Mammary epithelial cell (primary cell): ENCODE results near the gene SAXO2.
"Not testable (repeated sequence)": the region's sequence is repeated elsewhere in the genome, so short reads cannot be mapped to it uniquely, and the experiment has no call there.

ENCODE experiments used
- EZH2 ChIP-seq: IDR thresholded peaks from 2 replicates; pipeline ENCODE4 v1.6.1; 2012; ENCODE audit warnings: low read length, inconsistent platforms, borderline replicate concordance
- TF ChIP-seq, protein P1 (sequence below), 2 donors: IDR thresholded peaks in 1 of 2; conservative IDR thresholded peaks in 1 of 2; 2 replicates each; pipeline ENCODE4 v1.5.1; 2011 to 2012; ENCODE audit warnings: inconsistent platforms in 2 of 2, low read length in 2 of 2, mild to moderate bottlenecking in 2 of 2, control low read depth in 1 of 2, low read depth in 1 of 2; ENCODE audit not compliant: insufficient read depth in 1 of 2; ENCODE audit errors: extremely low read depth in 1 of 2

DNA sequence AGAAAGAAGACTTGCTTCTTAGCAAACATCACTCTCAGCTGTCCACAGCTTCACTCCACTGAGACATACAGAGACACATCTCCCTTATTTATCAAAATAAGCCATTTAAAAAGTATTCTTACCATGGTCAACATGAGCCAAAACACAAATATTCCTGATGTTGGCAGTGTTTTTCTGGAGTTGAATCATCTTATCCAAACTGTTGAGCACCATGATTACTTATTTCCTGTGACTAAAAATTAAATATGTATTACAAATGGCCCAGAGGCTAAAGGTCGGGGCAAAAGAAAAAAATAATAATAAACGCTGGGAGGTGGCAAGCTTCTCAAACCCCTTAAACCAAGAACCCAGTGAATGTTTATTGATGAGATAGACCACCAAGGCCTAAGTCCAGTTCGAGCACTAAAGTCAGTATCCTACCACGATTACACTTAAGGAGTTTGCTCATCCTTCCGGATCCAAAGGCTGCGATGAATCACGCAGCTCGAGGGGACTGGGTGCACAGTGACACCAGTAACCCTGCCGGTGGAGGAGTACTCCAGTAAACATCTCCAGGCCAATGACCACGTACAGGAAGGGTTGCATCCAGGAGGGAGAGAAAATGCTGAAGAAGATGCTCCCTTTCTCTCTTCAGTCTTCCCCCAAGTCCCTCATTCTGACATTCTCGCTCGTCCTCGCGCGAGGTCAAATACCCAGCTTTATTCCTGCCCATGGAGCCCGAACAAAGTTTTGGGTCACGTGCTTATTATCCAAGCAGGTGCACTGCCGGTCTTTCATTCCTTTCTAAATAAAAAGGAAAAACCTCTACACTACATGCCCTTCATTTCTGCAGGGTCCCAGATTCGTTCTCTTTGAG is 824 bp upstream of the SAXO2 start:
- TF ChIP-seq, protein P1, sequence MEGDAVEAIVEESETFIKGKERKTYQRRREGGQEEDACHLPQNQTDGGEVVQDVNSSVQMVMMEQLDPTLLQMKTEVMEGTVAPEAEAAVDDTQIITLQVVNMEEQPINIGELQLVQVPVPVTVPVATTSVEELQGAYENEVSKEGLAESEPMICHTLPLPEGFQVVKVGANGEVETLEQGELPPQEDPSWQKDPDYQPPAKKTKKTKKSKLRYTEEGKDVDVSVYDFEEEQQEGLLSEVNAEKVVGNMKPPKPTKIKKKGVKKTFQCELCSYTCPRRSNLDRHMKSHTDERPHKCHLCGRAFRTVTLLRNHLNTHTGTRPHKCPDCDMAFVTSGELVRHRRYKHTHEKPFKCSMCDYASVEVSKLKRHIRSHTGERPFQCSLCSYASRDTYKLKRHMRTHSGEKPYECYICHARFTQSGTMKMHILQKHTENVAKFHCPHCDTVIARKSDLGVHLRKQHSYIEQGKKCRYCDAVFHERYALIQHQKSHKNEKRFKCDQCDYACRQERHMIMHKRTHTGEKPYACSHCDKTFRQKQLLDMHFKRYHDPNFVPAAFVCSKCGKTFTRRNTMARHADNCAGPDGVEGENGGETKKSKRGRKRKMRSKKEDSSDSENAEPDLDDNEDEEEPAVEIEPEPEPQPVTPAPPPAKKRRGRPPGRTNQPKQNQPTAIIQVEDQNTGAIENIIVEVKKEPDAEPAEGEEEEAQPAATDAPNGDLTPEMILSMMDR (conservative IDR thresholded peaks at IDR 0.05 in 1 of 2, IDR thresholded peaks at IDR 0.05 in 1 of 2; ENCODE audit: extremely low read depth in 1 of 2, insufficient read depth in 1 of 2, low read depth in 1 of 2, low read length in 2 of 2), result not testable (repeated sequence)
- TF ChIP-seq EZH2, result not testable (repeated sequence)
